NCI-H1417 (cell line): ENCODE results near the gene SSRP1.
A peak's percentile ranks its signal among the peaks of the same experiment; 100 is the strongest.
"Not testable (repeated sequence)": the region's sequence is repeated elsewhere in the genome, so short reads cannot be mapped to it uniquely, and the experiment has no call there.

Experiments
- DNase-seq, 3 experiments: peaks; one replicate each; lab custom pipeline; 2025; lab: John Stamatoyannopoulos, UW

The SSRP1 gene

GRCh38 chr11:57338142-57338541 lies 2.5 kb upstream of the SSRP1 start, which contains the start of gene P2RX3:
TSS of gene P2RX3 (plus strand) at chr11:57338352. CDS start at chr11:57338551, 199 bp downstream.
- DNase-seq, result no peak

- not testable (repeated sequence) for DNase-seq
These were observed 1.2 kb upstream of the SSRP1 start for GRCh38 chr11:57336856-57337255.

DNA sequence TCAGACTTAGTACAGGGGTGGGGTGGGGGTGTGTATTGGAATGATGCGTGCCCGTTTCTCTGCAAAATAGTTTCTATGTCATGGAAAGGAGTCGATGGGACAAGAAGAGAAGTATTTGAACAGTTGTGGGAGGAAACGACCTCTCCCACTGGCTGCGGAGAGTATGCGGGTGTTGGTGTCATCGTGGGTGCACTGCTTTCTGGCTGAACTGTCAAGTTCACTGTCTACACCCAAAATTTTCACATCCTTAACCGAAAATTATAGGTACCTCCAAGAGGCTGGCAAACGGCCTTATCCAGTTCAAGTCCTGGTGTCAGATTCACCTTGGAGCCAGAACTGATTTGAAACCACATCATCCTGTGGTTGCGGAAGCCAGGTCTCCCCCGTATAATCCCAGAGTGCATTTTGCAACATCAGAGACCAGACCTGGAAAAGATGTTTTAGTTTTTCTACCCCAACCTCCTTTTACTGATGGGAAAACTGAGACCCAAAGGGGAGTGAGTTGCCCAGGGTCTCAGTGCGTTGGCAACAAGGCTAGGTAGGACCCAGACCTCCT lies 497 bp upstream of the SSRP1 start:
- no peak for DNase-seq

GRCh38 chr11:57335023-57335342 lies 709 bp downstream of the SSRP1 start:
- no peak for DNase-seq

DNA sequence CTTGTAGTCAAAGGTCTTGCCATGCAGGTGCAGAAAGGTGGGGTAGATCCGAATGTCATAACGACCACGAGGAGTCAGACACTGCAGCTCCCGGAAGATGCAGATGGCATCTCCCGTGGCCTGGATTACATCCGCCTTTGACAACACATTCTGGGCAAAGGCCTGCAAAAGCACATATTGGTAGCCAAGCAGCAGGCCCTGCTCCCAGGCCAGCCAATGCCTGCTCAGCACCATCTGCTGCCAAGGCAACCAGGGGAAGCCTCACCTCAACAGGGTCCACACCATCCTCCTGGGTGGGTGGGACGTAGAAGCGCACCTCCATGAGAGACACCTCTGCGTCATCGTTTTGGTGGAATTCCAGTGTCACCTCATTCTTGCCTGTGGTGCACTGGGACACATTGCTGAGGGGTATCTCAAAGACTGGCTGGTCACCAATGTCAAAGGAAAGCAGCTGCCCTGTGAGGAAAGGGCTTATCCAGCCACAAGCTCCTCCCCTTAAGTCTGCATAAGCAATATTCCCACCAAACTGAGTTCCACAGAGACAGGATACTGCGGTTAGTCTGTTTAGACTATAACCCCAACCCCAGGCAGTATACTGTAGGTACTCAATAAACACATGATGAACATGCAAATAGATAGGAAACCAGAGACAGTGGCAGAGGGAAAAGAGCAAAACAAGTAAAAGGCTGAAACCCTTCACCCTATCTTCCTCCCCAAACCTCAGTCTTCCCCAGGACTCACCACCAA lies 2.8 kb downstream of the SSRP1 start:
- DNase-seq, result no peak

DNA sequence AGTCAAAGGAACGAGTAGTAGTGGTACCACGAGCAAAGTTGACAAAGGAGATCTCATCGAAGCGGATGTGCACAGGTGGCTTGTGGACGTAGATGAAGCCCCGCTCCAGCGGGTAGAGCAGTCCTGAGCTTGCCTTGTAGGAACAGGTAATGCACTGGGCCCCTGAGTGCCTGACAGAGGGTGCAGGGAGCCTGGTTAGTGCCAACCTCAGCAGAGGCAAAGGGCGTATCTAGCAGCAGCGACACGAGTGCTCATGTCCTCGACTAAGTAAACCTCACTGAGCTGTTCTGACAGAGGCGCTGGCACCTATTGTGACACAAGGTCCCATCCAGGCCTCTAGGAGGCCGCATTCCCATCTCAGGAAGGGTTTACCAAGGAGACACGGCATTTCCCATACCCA lies 4.0 kb downstream of the SSRP1 start:
- DNase-seq, result no peak

DNA sequence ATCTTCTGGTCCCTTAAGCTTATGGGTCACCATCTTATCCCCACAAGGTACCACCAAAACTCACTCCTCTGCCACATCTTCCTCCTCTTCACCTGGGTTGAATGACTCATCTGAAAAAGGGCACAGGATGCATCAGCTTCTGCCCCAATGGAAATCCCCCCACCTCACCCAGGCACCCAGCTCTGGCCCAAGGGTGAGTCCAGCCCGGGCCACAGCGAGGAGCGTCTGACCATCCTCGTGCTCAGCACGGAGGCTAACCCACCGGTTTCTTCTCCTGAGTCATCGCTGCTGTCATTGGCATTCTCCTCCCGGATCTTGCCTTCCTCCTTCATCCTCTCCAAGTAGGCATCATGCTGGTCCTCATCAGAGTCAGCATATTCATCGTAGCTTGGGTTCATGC lies 5.7 kb downstream of the SSRP1 start:
- DNase-seq, result no peak

- DNase-seq, result no peak
These were observed 8.0 kb downstream of the SSRP1 start for GRCh38 chr11:57327721-57328120.

DNA sequence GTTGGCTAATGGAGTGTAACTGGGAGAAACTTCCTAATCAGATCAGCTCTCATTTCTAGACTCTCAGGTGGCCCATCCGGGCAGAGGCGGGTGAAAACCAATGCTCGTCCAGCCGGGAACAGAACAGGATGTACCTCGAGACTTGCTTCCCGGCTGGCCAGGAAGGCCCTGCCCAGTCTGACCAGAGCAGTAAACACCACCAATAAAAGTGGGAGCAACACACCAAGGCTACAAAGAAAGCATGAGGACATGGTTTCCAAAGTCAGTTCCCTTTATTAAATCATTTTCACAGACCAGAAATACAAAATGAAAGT lies 10.0 kb downstream of the SSRP1 start:
- no peak for DNase-seq

GRCh38 chr11:57324886-57325734 lies 10.6 kb downstream of the SSRP1 start, which contains the start of gene TNKS1BP1:
TSS of gene TNKS1BP1 (minus strand) at chr11:57324952. CDS start at chr11:57321885, 3,067 bp downstream.
- peak; percentile 95 to 97 (median 97) for DNase-seq

DNA sequence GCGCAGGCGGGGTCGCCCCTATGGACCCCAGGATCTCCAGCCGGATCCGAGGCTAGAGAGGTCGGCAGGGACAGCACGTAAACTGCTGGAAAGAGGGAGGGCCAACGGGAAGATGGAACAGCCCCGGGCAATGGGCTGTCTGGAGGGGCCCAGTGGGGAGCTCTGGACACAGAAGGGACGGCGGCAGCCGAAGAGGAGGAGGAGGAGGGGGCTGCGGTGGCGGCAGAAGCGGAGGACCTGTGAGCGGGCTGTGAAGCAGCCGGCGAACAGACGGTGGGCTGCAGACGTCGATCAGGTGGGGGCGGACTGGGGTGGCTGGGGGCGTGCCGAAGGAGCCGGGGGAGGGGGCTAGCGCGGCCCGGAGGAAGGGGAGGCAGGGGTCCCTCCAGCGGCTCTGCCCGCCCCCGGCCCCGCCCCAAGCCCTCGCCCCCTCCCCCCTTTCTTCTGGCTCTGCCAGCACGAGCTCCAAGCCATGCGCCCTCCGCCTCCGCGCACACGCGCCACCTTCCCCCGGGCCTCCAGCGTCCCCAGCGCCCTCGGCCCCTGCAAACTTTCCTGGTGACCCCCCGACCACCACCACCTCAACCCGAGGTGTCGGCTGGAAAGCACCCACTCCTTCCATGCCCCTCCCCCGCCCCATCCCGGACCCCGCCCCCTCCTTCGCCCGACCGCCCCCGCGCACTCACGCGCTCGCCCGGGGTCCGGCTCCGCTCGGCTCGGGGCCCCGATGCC lies 11.4 kb downstream of the SSRP1 start:
- peak; percentile 4 to 77 (median 73) for DNase-seq

DNA sequence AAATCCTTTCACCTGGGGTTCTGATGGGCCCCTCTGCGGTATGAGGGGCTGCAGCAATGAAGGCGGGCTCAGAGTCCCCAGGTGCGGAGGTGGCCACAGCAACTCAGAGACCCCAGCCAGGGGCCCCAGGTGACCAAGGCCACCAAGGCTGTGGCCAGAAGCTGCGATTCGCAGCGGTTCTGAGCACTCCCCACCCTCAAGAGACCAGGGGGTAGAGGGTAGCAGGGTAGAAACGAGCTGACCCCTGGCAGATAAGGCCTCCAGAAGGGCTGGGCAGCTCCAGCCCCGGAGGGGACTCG lies 11.9 kb downstream of the SSRP1 start:
- DNase-seq, result no peak

DNA sequence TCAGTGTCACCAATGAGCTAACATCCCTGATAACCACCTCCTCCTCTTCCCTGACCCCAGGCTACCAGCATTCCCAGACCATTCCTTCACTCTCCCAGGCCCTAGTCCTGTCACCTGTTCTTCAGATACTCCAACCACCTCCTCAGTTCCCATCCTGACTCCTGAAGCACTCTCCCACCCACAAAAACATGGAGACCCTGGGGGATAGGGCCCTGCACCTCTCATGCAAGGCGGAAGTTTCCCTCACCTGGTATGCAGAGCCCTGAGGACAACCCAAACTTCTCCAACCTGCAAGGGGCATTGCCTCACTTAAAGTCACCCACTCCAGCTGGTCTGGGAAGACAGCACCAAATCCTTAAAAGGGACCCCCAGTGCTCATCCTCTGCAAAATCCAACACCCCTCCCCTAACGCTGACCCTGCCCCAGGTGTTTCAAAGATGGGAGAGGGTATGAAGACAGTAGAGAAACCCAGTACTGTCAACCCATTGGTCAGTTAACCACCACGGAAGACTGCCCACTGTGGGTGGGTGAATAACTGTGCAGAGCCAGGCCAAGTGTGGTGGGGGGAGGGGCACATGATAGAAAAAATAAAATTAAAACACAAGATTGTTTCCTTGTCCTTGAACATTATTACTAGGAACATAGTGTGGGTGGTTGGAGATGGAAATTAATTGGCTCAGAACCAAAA lies 12.4 kb downstream of the SSRP1 start:
- DNase-seq, result peak in 1 of 3 experiments; percentile 20

DNA sequence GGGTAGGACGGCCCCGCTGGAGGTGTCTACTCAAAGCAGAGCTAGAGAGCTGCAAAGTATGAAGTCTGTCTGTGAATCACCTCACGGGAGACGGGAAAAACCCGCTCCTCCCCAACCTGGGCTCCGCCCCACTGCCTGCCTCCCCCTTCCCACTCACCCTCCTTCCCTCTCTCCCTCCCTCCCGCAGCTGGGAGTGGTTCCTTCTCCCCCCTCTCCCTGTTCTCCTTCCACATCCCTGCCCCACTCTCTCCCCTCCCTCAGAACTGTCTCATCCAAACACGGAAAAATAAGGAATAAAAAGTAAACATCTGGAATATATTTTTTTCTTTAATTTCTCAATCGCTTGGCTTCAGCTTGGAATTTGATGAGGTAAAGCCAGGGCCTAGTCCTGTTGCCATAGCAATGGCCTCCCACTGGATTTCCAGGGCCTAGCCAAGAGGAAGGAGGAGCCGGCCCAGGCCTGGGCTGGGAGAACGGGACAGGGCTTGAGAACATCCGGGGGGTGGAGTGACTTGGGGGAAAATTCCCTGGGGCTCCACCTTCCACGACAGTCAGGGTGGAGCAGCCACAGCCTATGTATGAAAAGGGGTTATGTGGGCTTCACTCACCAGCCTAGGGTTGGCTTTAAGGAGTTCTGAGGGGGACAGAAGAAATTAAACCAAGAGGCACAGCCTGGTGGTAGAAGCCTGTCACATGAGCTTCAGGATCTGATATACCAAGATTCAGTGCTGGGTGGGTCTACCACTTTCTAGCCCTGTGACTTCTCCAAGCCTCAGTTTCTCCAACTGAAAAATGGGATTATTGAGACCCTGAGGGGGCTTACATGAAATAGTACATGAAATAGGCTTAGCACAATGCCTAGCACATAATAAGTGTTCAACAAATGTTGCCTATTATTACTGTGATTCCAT lies 13.2 kb downstream of the SSRP1 start:
- DNase-seq, result peak; percentile 43 to 73 (median 47)

- DNase-seq, result peak in 2 of 3 experiments; percentile 24 to 53
These were observed 14.1 kb downstream of the SSRP1 start for GRCh38 chr11:57321388-57322255.

- no peak for DNase-seq
These were observed 14.8 kb downstream of the SSRP1 start for GRCh38 chr11:57320719-57321387.

GRCh38 chr11:57320067-57320718 lies 15.5 kb downstream of the SSRP1 start:
- DNase-seq, result no peak

GRCh38 chr11:57318178-57318577 lies 17.5 kb downstream of the SSRP1 start:
- no peak for DNase-seq

- peak in 1 of 3 experiments; percentile 76 for DNase-seq
These were observed 19.7 kb downstream of the SSRP1 start for GRCh38 chr11:57316017-57316416.
